Measurements from ENCODE around the gene COL11A1. TPM values are rescaled to one million over a fixed set of nuclear protein-coding genes. Genes with fewer than 3 reads are reported as not detected.

Gene COL11A1
- total RNA-seq, 1 donor from 2014 or later, result 85.6 TPM

GRCh38 chr1:103025858-103026409 is 82.4 kb downstream of the COL11A1 start:
- Histone ChIP-seq H3K4me1 (ENCODE audit: control insufficient read depth in 3 of 3, insufficient read depth in 3 of 3, low read length in 3 of 3) (no peaks in the 10 kb centered on the region), H3K36me3 (ENCODE audit: control insufficient read depth in 3 of 3, insufficient read depth in 3 of 3, low read length in 3 of 3) (no peaks in the 10 kb centered on the region), H3K9me3 (ENCODE audit: control insufficient read depth in 3 of 3, low read length in 3 of 3) (no peaks in the 10 kb centered on the region), H3K4me3 (ENCODE audit: low read length in 3 of 3) (no peak overlapping the region), H3K27ac (ENCODE audit: low read depth, low read length) (no peak overlapping the region), H3K27me3 (ENCODE audit: control insufficient read depth in 3 of 3, insufficient read depth in 3 of 3, low read length in 3 of 3) (no peaks in the 10 kb centered on the region), H3K9ac (ENCODE audit: low read depth in 1 of 3, low read length in 3 of 3) (no peak overlapping the region)

GRCh38 chr1:103024051-103024450 is 84.3 kb downstream of the COL11A1 start:
- Histone ChIP-seq H3K9ac (ENCODE audit: low read depth in 1 of 3, low read length in 3 of 3) (no peak overlapping the region), H3K36me3 (ENCODE audit: control insufficient read depth in 3 of 3, insufficient read depth in 3 of 3, low read length in 3 of 3) (no peaks in the 10 kb centered on the region), H3K4me1 (ENCODE audit: control insufficient read depth in 3 of 3, insufficient read depth in 3 of 3, low read length in 3 of 3) (no peaks in the 10 kb centered on the region), H3K27me3 (ENCODE audit: control insufficient read depth in 3 of 3, insufficient read depth in 3 of 3, low read length in 3 of 3) (no peaks in the 10 kb centered on the region), H3K4me3 (ENCODE audit: low read length in 3 of 3) (no peak overlapping the region), H3K9me3 (ENCODE audit: control insufficient read depth in 3 of 3, low read length in 3 of 3) (no peaks in the 10 kb centered on the region), H3K27ac (ENCODE audit: low read depth, low read length) (no peak overlapping the region)

- H3K27ac ChIP-seq (ENCODE audit: low read depth, low read length), result no peak overlapping the region
- no peaks in the 10 kb centered on the region for H3K4me1 ChIP-seq (ENCODE audit: control insufficient read depth in 3 of 3, insufficient read depth in 3 of 3, low read length in 3 of 3)
- H3K27me3 ChIP-seq (ENCODE audit: control insufficient read depth in 3 of 3, insufficient read depth in 3 of 3, low read length in 3 of 3), result no peaks in the 10 kb centered on the region
- H3K4me3 ChIP-seq (ENCODE audit: low read length in 3 of 3), result no peak overlapping the region
- no peaks in the 10 kb centered on the region for H3K36me3 ChIP-seq (ENCODE audit: control insufficient read depth in 3 of 3, insufficient read depth in 3 of 3, low read length in 3 of 3)
- H3K9ac ChIP-seq (ENCODE audit: low read depth in 1 of 3, low read length in 3 of 3), result no peak overlapping the region
- no peaks in the 10 kb centered on the region for H3K9me3 ChIP-seq (ENCODE audit: control insufficient read depth in 3 of 3, low read length in 3 of 3)
Measured at GRCh38 chr1:103002005-103002404, 106.3 kb downstream of the COL11A1 start.

- Histone ChIP-seq H3K4me1 (ENCODE audit: control insufficient read depth in 3 of 3, insufficient read depth in 3 of 3, low read length in 3 of 3) (no peaks in the 10 kb centered on the region), H3K27ac (ENCODE audit: low read depth, low read length) (no peak overlapping the region), H3K4me3 (ENCODE audit: low read length in 3 of 3) (no peak overlapping the region), H3K9me3 (ENCODE audit: control insufficient read depth in 3 of 3, low read length in 3 of 3) (no peaks in the 10 kb centered on the region), H3K36me3 (ENCODE audit: control insufficient read depth in 3 of 3, insufficient read depth in 3 of 3, low read length in 3 of 3) (no peaks in the 10 kb centered on the region), H3K9ac (ENCODE audit: low read depth in 1 of 3, low read length in 3 of 3) (no peak overlapping the region), H3K27me3 (ENCODE audit: control insufficient read depth in 3 of 3, insufficient read depth in 3 of 3, low read length in 3 of 3) (no peaks in the 10 kb centered on the region)
Measured at GRCh38 chr1:102978874-102979273, 129.4 kb downstream of the COL11A1 start.

- no peaks in the 10 kb centered on the region for H3K36me3 ChIP-seq (ENCODE audit: control insufficient read depth in 3 of 3, insufficient read depth in 3 of 3, low read length in 3 of 3)
- H3K4me3 ChIP-seq (ENCODE audit: low read length in 3 of 3), result no peak overlapping the region
- H3K9ac ChIP-seq (ENCODE audit: low read depth in 1 of 3, low read length in 3 of 3), result no peak overlapping the region
- H3K4me1 ChIP-seq (ENCODE audit: control insufficient read depth in 3 of 3, insufficient read depth in 3 of 3, low read length in 3 of 3), result no peaks in the 10 kb centered on the region
- H3K27me3 ChIP-seq (ENCODE audit: control insufficient read depth in 3 of 3, insufficient read depth in 3 of 3, low read length in 3 of 3), result no peaks in the 10 kb centered on the region
- no peak overlapping the region for H3K27ac ChIP-seq (ENCODE audit: low read depth, low read length)
- H3K9me3 ChIP-seq (ENCODE audit: control insufficient read depth in 3 of 3, low read length in 3 of 3), result no peaks in the 10 kb centered on the region
Measured at GRCh38 chr1:102977292-102977691, 131.0 kb downstream of the COL11A1 start.

- Histone ChIP-seq H3K27me3 (ENCODE audit: control insufficient read depth in 3 of 3, insufficient read depth in 3 of 3, low read length in 3 of 3) (no peaks in the 10 kb centered on the region), H3K27ac (ENCODE audit: low read depth, low read length) (no peak overlapping the region), H3K36me3 (ENCODE audit: control insufficient read depth in 3 of 3, insufficient read depth in 3 of 3, low read length in 3 of 3) (no peaks in the 10 kb centered on the region), H3K4me1 (ENCODE audit: control insufficient read depth in 3 of 3, insufficient read depth in 3 of 3, low read length in 3 of 3) (no peaks in the 10 kb centered on the region), H3K9me3 (ENCODE audit: control insufficient read depth in 3 of 3, low read length in 3 of 3) (no peaks in the 10 kb centered on the region), H3K4me3 (ENCODE audit: low read length in 3 of 3) (no peak overlapping the region), H3K9ac (ENCODE audit: low read depth in 1 of 3, low read length in 3 of 3) (no peak overlapping the region)
Measured at GRCh38 chr1:102970496-102971078, 137.7 kb downstream of the COL11A1 start.

- H3K36me3 ChIP-seq (ENCODE audit: control insufficient read depth in 3 of 3, insufficient read depth in 3 of 3, low read length in 3 of 3), result no peaks in the 10 kb centered on the region
- H3K4me3 ChIP-seq (ENCODE audit: low read length in 3 of 3), result no peak overlapping the region
- H3K4me1 ChIP-seq (ENCODE audit: control insufficient read depth in 3 of 3, insufficient read depth in 3 of 3, low read length in 3 of 3), result no peaks in the 10 kb centered on the region
- no peak overlapping the region for H3K27ac ChIP-seq (ENCODE audit: low read depth, low read length)
- no peaks in the 10 kb centered on the region for H3K27me3 ChIP-seq (ENCODE audit: control insufficient read depth in 3 of 3, insufficient read depth in 3 of 3, low read length in 3 of 3)
- H3K9ac ChIP-seq (ENCODE audit: low read depth in 1 of 3, low read length in 3 of 3), result no peak overlapping the region
- H3K9me3 ChIP-seq (ENCODE audit: control insufficient read depth in 3 of 3, low read length in 3 of 3), result no peaks in the 10 kb centered on the region
Measured at GRCh38 chr1:102967786-102968185, 140.5 kb downstream of the COL11A1 start.

GRCh38 chr1:102961549-102961948 is 146.8 kb downstream of the COL11A1 start:
- H3K36me3 ChIP-seq (ENCODE audit: control insufficient read depth in 3 of 3, insufficient read depth in 3 of 3, low read length in 3 of 3), result no peaks in the 10 kb centered on the region
- no peak overlapping the region for H3K27ac ChIP-seq (ENCODE audit: low read depth, low read length)
- no peaks in the 10 kb centered on the region for H3K4me1 ChIP-seq (ENCODE audit: control insufficient read depth in 3 of 3, insufficient read depth in 3 of 3, low read length in 3 of 3)
- H3K27me3 ChIP-seq (ENCODE audit: control insufficient read depth in 3 of 3, insufficient read depth in 3 of 3, low read length in 3 of 3), result no peaks in the 10 kb centered on the region
- no peak overlapping the region for H3K9ac ChIP-seq (ENCODE audit: low read depth in 1 of 3, low read length in 3 of 3)
- no peak overlapping the region for H3K4me3 ChIP-seq (ENCODE audit: low read length in 3 of 3)
- no peaks in the 10 kb centered on the region for H3K9me3 ChIP-seq (ENCODE audit: control insufficient read depth in 3 of 3, low read length in 3 of 3)

GRCh38 chr1:102954576-102954975 is 153.7 kb downstream of the COL11A1 start:
- H3K36me3 ChIP-seq (ENCODE audit: control insufficient read depth in 3 of 3, insufficient read depth in 3 of 3, low read length in 3 of 3), result no peaks in the 10 kb centered on the region
- H3K9me3 ChIP-seq (ENCODE audit: control insufficient read depth in 3 of 3, low read length in 3 of 3), result no peaks in the 10 kb centered on the region
- H3K27ac ChIP-seq (ENCODE audit: low read depth, low read length), result no peak overlapping the region
- no peak overlapping the region for H3K4me3 ChIP-seq (ENCODE audit: low read length in 3 of 3)
- no peaks in the 10 kb centered on the region for H3K27me3 ChIP-seq (ENCODE audit: control insufficient read depth in 3 of 3, insufficient read depth in 3 of 3, low read length in 3 of 3)
- no peaks in the 10 kb centered on the region for H3K4me1 ChIP-seq (ENCODE audit: control insufficient read depth in 3 of 3, insufficient read depth in 3 of 3, low read length in 3 of 3)
- no peak overlapping the region for H3K9ac ChIP-seq (ENCODE audit: low read depth in 1 of 3, low read length in 3 of 3)

GRCh38 chr1:102952400-102952799 is 155.9 kb downstream of the COL11A1 start:
- no peak overlapping the region for H3K27ac ChIP-seq (ENCODE audit: low read depth, low read length)
- no peaks in the 10 kb centered on the region for H3K9me3 ChIP-seq (ENCODE audit: control insufficient read depth in 3 of 3, low read length in 3 of 3)
- no peak overlapping the region for H3K9ac ChIP-seq (ENCODE audit: low read depth in 1 of 3, low read length in 3 of 3)
- no peaks in the 10 kb centered on the region for H3K27me3 ChIP-seq (ENCODE audit: control insufficient read depth in 3 of 3, insufficient read depth in 3 of 3, low read length in 3 of 3)
- H3K36me3 ChIP-seq (ENCODE audit: control insufficient read depth in 3 of 3, insufficient read depth in 3 of 3, low read length in 3 of 3), result no peaks in the 10 kb centered on the region
- no peak overlapping the region for H3K4me3 ChIP-seq (ENCODE audit: low read length in 3 of 3)
- no peaks in the 10 kb centered on the region for H3K4me1 ChIP-seq (ENCODE audit: control insufficient read depth in 3 of 3, insufficient read depth in 3 of 3, low read length in 3 of 3)

Data from skeletal muscle tissue (tissue), 4 donors.